Thyroid gland (tissue), 4 donors: Measurements from ENCODE around the gene SCMH1. TPM values are rescaled to one million over a fixed set of nuclear protein-coding genes. Genes with fewer than 3 reads are reported as not detected.
A peak's percentile ranks its signal among the peaks of the same experiment; 100 is the strongest.

Experiments
- DNase-seq, 2 donors: peaks; one replicate each; pipeline ENCODE4 v3.0.0-alpha.2; 2019
- H3K27ac ChIP-seq, 3 donors: fragments of 200-600 bp; sonication (generic); 1 replicate in 2 of 3; 2 replicates in 1 of 3; pipeline ENCODE4 v1.5.1; 2016 to 2019; ENCODE audit warnings: mild to moderate bottlenecking in 1 of 3, moderate library complexity in 1 of 3
- H3K27me3 ChIP-seq: fragments of 200-600 bp; sonication (generic); one replicate; pipeline ENCODE4 v1.5.1; 2019
- H3K36me3 ChIP-seq, 2 donors: fragments of 200-600 bp; sonication (generic); one replicate each; pipeline ENCODE4 v1.5.1; 2016 to 2019
- H3K4me1 ChIP-seq, 2 donors: fragments of 200-600 bp; sonication (generic); one replicate each; pipeline ENCODE4 v1.5.1; 2017 to 2019
- H3K4me3 ChIP-seq, 3 donors: fragments of 200-600 bp; sonication (generic); replicated peaks in 1 of 3; 1 replicate in 2 of 3; 2 replicates in 1 of 3; pipeline ENCODE4 v1.5.1; 2016; ENCODE audit warnings: mild to moderate bottlenecking in 1 of 3
- H3K9me3 ChIP-seq: fragments of 200-600 bp; sonication (generic); one replicate; pipeline ENCODE4 v1.5.1; 2017
- POLR2A ChIP-seq, 2 donors: fragments of 450-650 bp; IDR thresholded peaks; one replicate each; pipeline ENCODE4 v1.6.1; 2017; ENCODE audit warnings: antibody characterized with exemption in 2 of 2, mild to moderate bottlenecking in 2 of 2, moderate library complexity in 1 of 2
- WGBS, 2 donors: methylation state at CpG; one replicate each; pipeline ENCODE4 v1.1.5; 2017; 5-methylcytosine and 5-hydroxymethylcytosine counted together
- intact Hi-C: fragments of 100-400 bp; cut with DNase I; formaldehyde crosslinking; loops from one replicate; pipeline ENCODE4 v1.15.1; 2023
- total RNA-seq, 4 donors: library from RNA; depleted of rRNA; stranded (reverse); fragments of >200 nt; gene quantifications; one replicate each; pipeline ENCODE4 v1.2.3, GENCODE V29; 2016
- TF ChIP-seq, protein P1 (sequence below), 6 experiments: fragments of 200-600 bp in 3 of 6; fragments of 450-650 bp in 3 of 6; sonication (generic) in 3 of 6; IDR thresholded peaks; one replicate each; pipeline ENCODE4 v1.5.1; 2016 to 2019; ENCODE audit warnings: antibody characterized with exemption in 6 of 6, mild to moderate bottlenecking in 2 of 6, inconsistent platforms in 1 of 6, moderate library complexity in 1 of 6

SCMH1 gene
- 10 to 100 TPM; 30.6 to 93.0 (median 47.5) TPM for total RNA-seq

DNA sequence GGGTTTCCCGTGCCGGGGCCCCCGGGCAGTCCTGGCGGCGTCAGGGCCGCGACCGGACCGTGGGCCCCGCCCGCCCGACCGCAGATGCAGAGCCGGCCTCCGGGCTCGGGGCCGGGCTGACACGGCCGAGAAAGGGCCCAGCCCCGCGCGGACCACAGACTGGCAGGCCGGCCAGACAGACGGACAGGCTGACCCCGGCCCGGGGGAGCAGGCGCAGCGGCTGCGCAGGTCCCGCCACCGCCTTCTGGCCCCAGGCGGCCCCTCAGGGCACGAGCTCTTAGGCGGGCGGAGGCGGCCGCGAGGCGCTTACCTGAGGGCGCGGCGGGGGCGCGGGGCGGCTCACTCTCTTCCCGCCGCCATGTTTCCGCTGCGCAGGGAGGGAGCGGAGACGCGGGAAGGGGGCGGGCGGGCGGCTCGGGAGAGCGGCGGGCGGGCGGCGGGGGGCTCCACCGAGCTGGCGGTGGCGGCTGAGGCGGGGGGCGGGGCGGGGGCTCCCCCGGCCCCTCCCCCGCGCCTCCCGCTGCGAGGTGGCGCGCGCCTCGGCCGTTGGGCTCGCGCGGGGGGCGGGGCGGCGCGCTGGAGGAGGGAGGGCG is at the start of gene SCMH1:
Gene SCMH1 (minus strand): TSS at position 558 of the 593 bp plus-strand sequence. CDS start 56,173 bp downstream, outside the sequence.
- TF ChIP-seq, protein P1, sequence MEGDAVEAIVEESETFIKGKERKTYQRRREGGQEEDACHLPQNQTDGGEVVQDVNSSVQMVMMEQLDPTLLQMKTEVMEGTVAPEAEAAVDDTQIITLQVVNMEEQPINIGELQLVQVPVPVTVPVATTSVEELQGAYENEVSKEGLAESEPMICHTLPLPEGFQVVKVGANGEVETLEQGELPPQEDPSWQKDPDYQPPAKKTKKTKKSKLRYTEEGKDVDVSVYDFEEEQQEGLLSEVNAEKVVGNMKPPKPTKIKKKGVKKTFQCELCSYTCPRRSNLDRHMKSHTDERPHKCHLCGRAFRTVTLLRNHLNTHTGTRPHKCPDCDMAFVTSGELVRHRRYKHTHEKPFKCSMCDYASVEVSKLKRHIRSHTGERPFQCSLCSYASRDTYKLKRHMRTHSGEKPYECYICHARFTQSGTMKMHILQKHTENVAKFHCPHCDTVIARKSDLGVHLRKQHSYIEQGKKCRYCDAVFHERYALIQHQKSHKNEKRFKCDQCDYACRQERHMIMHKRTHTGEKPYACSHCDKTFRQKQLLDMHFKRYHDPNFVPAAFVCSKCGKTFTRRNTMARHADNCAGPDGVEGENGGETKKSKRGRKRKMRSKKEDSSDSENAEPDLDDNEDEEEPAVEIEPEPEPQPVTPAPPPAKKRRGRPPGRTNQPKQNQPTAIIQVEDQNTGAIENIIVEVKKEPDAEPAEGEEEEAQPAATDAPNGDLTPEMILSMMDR (IDR thresholded peaks at IDR 0.05), result no peak
- peak in 1 of 2 donors; percentile 13 for TF ChIP-seq POLR2A (IDR thresholded peaks at IDR 0.05)
- H3K9me3 ChIP-seq, result no peaks in the 10 kb centered on the region
- H3K27ac ChIP-seq, result peak within 1 kb of the TSS; percentile 93 to 95 (median 95)
- H3K4me1 ChIP-seq, result peaks cover 8 to 23% of the 10 kb centered on the region in 2 donors
- WGBS, 2 donors, result 0% methylated on average over 2 of the region's 85 CpGs; no CpG with 5 or more reads in 1 of the 2 donors
- H3K36me3 ChIP-seq, result no peaks in the 10 kb centered on the region
- H3K4me3 ChIP-seq, result peak within 1 kb of the TSS; percentile 70 to 90 (median 85)
- intact Hi-C loops, result no loop called here
- peak; percentile 54 to 60 for DNase-seq
- H3K27me3 ChIP-seq, result no peaks in the 10 kb centered on the region

GRCh38 chr1:41291195-41291594 is 49.1 kb upstream of the SCMH1 start:
- Histone ChIP-seq H3K36me3 (no peaks in the 10 kb centered on the region), H3K4me3 (no peak overlapping the region), H3K27me3 (no peaks in the 10 kb centered on the region), H3K27ac (no peak overlapping the region), H3K9me3 (no peaks in the 10 kb centered on the region), H3K4me1 (no peaks in the 10 kb centered on the region)
- DNase-seq, result no peak
- intact Hi-C loops, result no loop called here
- WGBS, 2 donors, result 88% methylated on average over 5 of the region's 5 CpGs
- TF ChIP-seq, protein P1 (IDR thresholded peaks at IDR 0.05), result no peak
- no peak for TF ChIP-seq POLR2A (IDR thresholded peaks at IDR 0.05)

- DNase-seq, result no peak
- TF ChIP-seq, protein P1 (IDR thresholded peaks at IDR 0.05), result no peak
- TF ChIP-seq POLR2A (IDR thresholded peaks at IDR 0.05), result no peak
- no peak overlapping the region for H3K4me3 ChIP-seq
- H3K36me3 ChIP-seq, result no peaks in the 10 kb centered on the region
- WGBS, 2 donors, result 95 to 97% methylated on average over 5 of the region's 5 CpGs
- no peaks in the 10 kb centered on the region for H3K27me3 ChIP-seq
- no peak overlapping the region for H3K27ac ChIP-seq
- H3K9me3 ChIP-seq, result no peaks in the 10 kb centered on the region
- peaks cover 4 to 5% of the 10 kb centered on the region in 2 donors for H3K4me1 ChIP-seq
- intact Hi-C loops, result no loop called here
Observed at GRCh38 chr1:41289196-41289595, 47.1 kb upstream of the SCMH1 start.

GRCh38 chr1:41286992-41287391 is 44.9 kb upstream of the SCMH1 start:
- H3K27ac ChIP-seq, result no peak overlapping the region
- TF ChIP-seq POLR2A (IDR thresholded peaks at IDR 0.05), result no peak
- TF ChIP-seq, protein P1 (IDR thresholded peaks at IDR 0.05), result no peak
- no peaks in the 10 kb centered on the region for H3K9me3 ChIP-seq
- H3K36me3 ChIP-seq, result no peaks in the 10 kb centered on the region
- H3K27me3 ChIP-seq, result no peaks in the 10 kb centered on the region
- intact Hi-C loops, result no loop called here
- peaks cover 8 to 11% of the 10 kb centered on the region in 2 donors for H3K4me1 ChIP-seq
- 74 to 76% methylated on average over 4 of the region's 4 CpGs for WGBS, 2 donors
- DNase-seq, result no peak
- H3K4me3 ChIP-seq, result no peak overlapping the region

- no peak overlapping the region for H3K4me3 ChIP-seq
- intact Hi-C loops, result no loop called here
- no peaks in the 10 kb centered on the region for H3K9me3 ChIP-seq
- TF ChIP-seq POLR2A (IDR thresholded peaks at IDR 0.05), result no peak
- TF ChIP-seq, protein P1 (IDR thresholded peaks at IDR 0.05), result no peak
- DNase-seq, result no peak
- peaks cover 8 to 11% of the 10 kb centered on the region in 2 donors for H3K4me1 ChIP-seq
- H3K27ac ChIP-seq, result no peak overlapping the region
- H3K36me3 ChIP-seq, result no peaks in the 10 kb centered on the region
- no peaks in the 10 kb centered on the region for H3K27me3 ChIP-seq
- WGBS, 2 donors, result 29 to 53% methylated on average over 3 of the region's 3 CpGs
Observed at GRCh38 chr1:41286486-41286885, 44.4 kb upstream of the SCMH1 start.
